Activated CD4-positive, alpha-beta T cell treated with anti-CD3 and anti-CD28 coated beads, Interleukin-2, amount 50 U/mL, for 48 hours (primary cell): ENCODE results near the gene NRG2.

Source experiments
- DNase-seq, 2 experiments: peaks; one replicate each; pipeline ENCODE4 v3.0.0-alpha.2; 2020

NRG2 gene

DNA sequence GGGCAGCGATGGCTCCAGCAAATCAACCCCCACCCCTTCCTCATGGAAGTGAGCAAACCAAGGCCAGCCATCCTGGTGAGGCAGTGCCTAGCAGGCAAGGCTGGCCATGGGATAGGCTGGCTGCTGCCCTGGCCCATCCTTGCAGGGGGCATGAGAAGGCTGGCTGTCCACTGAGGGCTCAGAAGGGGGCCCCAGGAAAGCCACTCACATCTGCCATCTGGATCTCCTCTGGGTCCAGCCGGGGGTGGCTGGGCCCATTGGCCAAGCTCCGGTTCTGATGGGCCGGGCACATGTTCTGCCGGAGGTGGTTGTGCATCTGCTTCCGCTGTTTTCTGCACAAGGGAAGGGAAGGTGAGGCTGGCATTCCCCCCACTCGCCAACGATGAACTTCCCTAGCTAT, 190.4 kb downstream of the NRG2 start:
- DNase-seq, result no peak

GRCh38 chr5:139851558-139851957, 191.5 kb downstream of the NRG2 start:
- no peak for DNase-seq

DNA sequence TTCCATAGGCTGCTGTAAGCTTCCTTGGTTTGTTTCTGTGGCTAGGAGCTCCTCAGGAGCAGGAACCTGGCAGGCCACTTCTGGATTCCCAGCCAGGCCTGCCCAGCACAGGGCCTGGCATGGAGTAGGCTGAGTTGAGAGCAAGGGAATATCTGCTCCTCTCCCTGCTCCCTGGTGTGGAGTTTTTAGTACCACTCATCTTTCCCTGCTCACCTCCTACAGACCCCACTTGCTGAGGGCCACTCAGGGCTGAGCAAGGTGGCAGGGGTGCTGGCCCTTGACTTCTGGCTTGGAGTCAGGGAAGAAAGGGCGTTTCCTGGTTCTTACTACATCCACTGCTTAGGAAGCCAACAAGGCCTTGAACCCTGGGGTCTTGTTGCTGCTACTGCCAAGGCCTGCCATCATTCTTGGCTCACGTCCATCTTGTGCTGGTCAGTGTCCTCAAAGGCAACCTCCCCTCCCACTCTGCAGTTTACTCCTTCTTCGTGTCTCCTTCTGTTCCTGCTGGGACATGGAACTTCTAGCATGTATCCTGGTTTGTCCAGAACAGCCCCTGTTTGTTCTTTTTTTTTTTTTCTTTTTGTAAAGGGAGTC, 192.6 kb downstream of the NRG2 start:
- DNase-seq, result no peak

- no peak for DNase-seq
Measured at GRCh38 chr5:139849942-139850341, 193.2 kb downstream of the NRG2 start.

DNA sequence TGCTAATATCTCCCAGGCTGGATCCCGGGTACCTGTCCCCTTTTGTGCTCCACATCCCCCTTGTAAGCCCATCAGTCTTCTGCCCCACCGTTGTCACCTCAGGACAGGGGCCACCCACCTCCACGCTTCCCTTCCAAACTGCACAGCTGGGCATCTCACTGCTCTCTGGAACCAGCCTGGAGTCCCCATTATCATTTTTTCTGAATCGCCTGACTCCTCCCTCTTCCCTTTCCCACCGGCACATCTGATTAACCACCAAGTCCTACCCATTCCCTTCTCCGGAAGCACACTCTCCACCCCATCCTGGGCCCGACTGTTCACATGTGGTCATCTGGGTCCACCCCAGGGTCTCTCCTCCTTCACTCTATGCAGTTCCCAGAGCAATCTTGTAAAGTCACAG, 193.6 kb downstream of the NRG2 start:
- no peak for DNase-seq

GRCh38 chr5:139848508-139849100, 194.5 kb downstream of the NRG2 start:
- peak; percentile 20 to 22 for DNase-seq

- DNase-seq, result peak; percentile 72 to 76
Measured at GRCh38 chr5:139847790-139848507, 195.2 kb downstream of the NRG2 start.

DNA sequence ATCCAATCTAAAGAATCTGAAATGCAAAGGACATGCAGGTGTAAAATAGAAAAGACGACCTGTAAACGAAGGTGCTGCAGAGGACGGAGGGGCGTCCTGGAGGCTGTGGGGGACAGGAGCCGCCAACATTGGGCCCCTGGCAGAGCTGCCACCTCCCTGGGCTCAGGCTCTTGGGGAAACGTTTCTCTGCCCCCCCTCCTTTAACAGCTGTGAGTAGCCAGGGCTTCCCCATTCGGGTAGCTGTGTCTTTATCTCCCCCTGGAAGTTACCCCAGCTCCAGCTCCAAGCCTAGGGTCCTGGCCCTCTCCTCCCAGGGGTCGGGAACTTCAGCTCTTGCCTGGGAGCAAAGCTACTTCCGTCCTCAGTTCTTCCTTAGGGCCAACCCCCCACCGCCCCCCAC, 196.0 kb downstream of the NRG2 start:
- DNase-seq, result no peak

DNA sequence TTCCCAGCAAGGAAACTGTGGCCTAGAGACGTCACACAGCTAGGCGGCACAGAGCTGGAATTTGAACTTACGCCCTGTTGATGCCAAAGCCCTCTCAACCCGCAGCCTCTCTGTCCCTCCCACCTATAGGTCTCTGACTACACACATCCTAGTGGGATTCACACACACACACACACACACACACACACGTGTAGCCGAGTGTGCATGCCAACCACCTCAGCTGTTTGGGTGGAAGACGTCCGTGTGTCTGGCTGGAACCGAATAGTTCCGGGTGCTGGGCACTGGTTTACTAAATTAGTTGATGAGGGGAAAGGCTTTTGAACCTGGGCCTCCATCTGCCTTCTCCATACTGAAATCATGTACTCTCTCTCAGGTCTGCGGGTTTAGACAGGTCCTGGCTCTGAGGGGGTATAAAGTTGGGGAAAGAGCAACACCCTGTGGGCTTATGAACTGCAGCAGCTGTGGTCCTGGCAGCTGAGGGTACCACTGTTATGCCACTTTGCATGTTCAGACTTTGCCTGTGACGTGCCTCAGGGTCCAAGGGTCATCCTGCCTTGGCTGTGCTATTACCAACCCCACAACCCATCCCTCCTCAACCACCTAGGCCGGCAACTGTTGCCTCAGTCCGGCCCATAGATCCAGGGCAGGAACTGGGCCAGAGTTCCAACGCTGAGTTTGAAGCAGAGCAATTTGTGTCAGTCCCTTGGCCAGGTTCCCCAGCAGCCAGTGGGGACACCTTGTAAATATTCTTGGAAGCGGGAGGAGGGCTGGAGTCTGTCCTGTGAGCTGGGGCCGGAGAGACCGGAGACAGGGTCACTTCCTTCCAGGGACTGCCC, 197.0 kb downstream of the NRG2 start:
- DNase-seq, result no peak

DNA sequence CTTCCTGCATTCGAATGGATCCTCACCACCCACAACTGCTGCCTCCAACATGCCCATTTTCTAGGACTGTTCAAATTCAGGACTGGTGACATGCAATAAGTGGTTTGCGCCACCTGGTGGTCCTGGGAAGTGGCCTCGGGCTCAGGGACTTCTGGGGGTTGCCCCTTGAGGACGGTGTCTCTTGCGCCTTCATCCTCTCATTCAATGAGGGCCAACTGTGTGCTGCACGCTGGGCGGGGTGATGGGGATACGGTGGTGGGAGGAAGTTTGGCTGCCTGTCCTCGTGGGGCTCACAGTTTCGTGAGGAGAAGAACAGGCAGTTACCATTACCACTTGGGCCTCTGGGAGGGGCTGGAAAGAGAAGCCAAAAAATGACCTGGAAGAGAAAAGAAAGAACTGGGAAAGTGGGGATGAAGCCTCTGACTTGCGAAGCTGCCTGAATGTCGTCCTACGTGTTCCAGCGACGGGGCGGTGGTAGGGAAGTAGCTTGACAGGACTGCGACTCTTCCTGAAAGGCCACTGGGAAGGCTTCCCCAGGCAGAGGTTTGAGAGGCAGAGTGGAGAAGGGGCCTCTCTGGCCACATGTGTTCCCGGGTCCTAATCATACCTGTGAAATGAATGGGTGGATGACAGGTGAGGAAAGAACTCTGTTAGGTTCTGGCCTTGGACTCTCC, 198.5 kb downstream of the NRG2 start:
- DNase-seq, result peak; percentile 82 to 86

DNA sequence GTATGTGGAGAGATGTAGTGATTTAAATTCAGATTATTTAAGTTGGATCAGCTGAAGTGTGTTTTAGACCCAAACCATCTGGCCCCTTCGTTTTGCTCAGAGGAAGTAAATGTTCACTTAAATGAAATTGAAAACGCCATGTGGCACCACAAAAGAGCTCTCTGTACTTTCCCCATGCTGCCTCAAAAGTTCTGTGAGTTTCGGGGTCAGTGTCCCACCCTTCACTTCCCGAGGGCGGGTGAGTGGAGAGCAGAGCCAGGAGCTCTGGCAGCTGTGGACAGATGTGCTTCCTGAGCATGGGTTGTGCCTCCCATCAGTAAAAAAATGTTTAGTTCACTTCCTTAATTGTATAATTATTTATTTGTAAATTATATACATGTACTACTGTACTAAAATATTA, 199.1 kb downstream of the NRG2 start:
- no peak for DNase-seq

DNA sequence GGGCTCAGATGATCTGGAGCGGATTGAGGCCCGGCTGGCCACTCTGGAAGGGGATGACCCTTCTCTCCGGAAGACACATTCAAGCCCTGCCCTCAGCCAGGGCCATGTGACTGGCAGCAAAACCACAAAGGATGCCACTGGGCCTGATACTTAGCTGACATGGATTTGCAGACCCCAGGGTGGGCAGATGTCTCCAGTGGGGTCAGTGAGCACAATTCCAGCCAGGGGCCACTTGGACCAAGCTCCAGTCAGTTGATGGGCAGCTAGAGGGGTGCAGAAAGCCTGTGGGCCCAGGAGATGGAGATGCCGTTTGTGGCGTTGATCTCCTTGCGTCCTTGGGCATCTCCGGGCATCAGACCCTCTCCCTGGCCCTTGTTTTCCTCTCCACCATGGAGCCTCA, 200.8 kb downstream of the NRG2 start:
- no peak for DNase-seq

DNA sequence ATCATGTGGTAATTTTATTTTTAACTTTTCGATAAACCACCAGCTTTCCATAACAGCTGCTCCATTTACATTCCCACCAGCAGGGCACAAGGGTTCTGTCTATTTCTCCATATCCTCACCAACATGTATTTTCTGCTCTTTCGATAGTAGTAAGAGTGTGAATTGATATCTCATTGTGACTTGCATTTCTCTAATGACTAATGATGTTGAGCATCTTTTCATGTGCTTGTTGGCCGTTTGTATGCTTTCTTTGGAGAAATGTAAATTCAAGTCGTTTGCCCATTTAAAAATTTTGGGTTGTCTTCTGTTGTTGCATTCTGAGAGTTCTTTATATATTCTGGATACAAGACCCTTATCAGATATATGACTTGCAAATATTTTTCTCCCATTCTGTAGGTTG, 201.6 kb downstream of the NRG2 start:
- no peak for DNase-seq

DNA sequence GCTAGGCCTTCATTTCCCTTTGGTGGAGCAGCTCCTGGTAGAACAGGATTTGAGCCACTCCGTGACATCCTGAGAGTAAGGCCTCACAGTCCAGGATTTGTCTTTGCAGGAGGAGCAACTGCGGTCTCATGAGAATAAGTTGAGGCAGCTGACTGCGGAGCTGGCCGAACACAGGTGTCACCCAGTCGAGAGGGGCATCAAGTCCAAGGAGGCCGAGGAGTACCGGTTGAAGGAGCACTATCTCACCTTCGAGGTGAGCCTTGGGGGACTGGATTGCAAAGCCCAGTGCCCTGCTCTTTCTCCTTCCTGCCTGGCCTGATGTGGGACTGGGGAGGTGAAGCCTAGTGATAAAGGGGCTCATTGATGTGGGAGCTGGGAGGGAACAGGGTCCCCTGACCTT, 203.2 kb downstream of the NRG2 start:
- DNase-seq, result no peak

GRCh38 chr5:139839232-139839815, 203.8 kb downstream of the NRG2 start:
- no peak for DNase-seq

GRCh38 chr5:139838381-139839197, 204.5 kb downstream of the NRG2 start:
- DNase-seq, result no peak

DNA sequence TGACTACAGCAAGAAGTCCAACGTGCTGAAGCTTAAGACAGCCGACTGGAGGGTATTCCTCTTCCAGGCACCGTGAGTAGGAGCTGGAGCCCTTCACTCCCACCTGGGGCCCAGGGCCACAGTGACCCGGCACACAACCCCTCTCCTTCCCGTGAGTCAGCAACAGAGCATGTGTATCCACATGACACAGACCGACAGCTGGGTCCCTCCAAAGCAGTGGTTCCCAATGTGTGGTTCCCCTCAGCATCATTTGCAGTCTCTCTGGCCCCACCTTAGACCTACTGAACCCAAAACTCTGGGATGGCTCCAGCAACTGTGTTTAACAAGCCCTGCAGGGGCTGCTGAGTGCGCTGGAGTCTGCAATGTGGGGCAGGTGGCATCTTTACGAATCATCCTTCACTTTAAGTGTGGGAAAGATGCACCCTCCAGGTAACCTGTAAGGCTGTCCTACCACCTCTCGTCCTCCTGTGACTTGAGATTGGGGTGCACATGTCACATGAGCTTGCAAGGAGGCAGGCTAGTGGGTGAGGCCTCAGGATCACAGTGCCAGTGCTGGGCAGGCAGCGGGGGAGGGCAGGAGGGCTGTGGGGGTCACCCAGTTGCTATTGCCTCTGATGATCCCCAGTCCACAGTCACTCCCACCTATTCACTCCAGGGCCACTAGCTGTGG, 205.3 kb downstream of the NRG2 start:
- DNase-seq, result no peak

- DNase-seq, result no peak
Measured at GRCh38 chr5:139836469-139837208, 206.5 kb downstream of the NRG2 start.

DNA sequence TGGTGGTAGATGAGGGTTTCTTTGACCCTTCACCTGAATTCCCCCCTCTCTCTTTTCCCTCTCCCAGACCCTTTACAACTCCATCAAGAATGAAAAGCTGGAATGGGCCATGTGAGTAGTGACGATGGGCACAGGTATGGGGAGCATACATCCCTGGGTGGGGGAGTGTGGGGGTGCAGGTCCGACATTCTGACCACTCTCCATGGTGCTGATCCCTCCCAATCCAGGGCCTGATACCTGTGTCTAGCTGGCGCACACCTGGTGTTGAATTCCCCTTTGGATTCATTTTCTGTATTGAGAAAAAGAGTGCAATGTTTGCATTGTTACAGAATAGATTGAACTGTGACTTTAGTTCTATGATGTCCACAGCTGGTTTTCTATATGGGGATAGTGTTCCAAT, 207.4 kb downstream of the NRG2 start:
- DNase-seq, result no peak

DNA sequence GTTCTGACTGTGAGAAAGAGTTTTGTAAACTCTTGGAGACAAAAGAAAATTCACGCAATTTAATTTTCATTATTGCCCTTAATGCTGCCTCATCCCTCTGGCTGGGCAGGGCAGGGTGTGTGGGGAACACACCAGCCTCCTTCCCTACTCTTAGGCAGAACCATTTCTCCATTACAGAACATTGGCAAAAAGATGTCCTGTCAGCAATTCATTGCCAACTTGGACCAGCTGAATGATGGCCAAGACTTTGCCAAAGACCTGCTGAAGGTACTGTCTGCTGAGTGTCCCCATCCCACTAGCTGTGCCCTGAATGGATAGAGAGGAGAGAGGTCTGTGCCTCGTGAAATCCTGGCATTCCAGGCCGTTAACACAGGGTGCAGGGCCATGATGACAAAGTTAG, 209.6 kb downstream of the NRG2 start:
- DNase-seq, result no peak
